ENCODE data around the gene ZNF524.

The ZNF524 gene

DNA sequence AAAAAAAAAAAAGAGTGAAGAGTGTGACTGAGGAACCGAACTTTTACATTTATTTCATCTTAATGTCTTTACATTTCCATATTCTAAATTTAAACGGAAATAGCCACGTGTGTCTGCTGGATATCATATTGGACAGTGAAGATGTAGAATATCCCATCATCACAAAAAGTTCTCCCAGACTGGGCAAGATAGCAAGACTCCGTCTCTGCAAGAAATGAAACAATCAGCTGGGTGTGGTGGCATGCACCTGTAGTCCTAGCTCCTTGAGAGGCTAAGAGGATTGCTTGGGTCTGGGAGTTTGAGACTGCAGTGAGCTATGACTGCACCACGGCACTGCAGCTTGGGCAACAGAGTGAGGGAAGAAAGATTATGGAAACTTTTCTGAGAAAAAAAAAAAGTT, 23.3 kb upstream of the ZNF524 start:
- no peak overlapping the region for H3K9ac ChIP-seq (ENCODE audit: low read length)
- H3K4me3 ChIP-seq (ENCODE audit: low read length), result no peak overlapping the region
- peaks cover 22% of the 10 kb centered on the region for H3K36me3 ChIP-seq (replicated peaks; ENCODE audit: low read depth, low read length)
- no peaks in the 10 kb centered on the region for H4K20me1 ChIP-seq (ENCODE audit: insufficient read depth, low read length)
- H2AFZ ChIP-seq (ENCODE audit: low read depth, low read length), result no peak overlapping the region
- H3K9me3 ChIP-seq (ENCODE audit: insufficient read depth, low read length), result no peaks in the 10 kb centered on the region
- no peak for TF ChIP-seq EZH2phosphoT487 (IDR thresholded peaks at IDR 0.05; ENCODE audit: low read depth)
- TF ChIP-seq, protein P1, sequence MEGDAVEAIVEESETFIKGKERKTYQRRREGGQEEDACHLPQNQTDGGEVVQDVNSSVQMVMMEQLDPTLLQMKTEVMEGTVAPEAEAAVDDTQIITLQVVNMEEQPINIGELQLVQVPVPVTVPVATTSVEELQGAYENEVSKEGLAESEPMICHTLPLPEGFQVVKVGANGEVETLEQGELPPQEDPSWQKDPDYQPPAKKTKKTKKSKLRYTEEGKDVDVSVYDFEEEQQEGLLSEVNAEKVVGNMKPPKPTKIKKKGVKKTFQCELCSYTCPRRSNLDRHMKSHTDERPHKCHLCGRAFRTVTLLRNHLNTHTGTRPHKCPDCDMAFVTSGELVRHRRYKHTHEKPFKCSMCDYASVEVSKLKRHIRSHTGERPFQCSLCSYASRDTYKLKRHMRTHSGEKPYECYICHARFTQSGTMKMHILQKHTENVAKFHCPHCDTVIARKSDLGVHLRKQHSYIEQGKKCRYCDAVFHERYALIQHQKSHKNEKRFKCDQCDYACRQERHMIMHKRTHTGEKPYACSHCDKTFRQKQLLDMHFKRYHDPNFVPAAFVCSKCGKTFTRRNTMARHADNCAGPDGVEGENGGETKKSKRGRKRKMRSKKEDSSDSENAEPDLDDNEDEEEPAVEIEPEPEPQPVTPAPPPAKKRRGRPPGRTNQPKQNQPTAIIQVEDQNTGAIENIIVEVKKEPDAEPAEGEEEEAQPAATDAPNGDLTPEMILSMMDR (IDR thresholded peaks at IDR 0.05; ENCODE audit: low read depth, low read length), result no peak
- H3K4me1 ChIP-seq (ENCODE audit: low read length), result peaks cover 12% of the 10 kb centered on the region
- H3K79me2 ChIP-seq (ENCODE audit: low read length), result peaks cover 27% of the 10 kb centered on the region
- H3K4me2 ChIP-seq (ENCODE audit: low read length), result no peak overlapping the region
- H3K27ac ChIP-seq (ENCODE audit: low read length), result no peak overlapping the region
- no peaks in the 10 kb centered on the region for H3K27me3 ChIP-seq (ENCODE audit: low read depth, low read length)

GRCh38 chr19:55578031-55578760, 21.9 kb upstream of the ZNF524 start:
- TF ChIP-seq EZH2phosphoT487 (IDR thresholded peaks at IDR 0.05; ENCODE audit: low read depth), result no peak
- TF ChIP-seq, protein P1 (IDR thresholded peaks at IDR 0.05; ENCODE audit: low read depth, low read length), result no peak
- H3K4me3 ChIP-seq (ENCODE audit: low read length), result no peak overlapping the region
- no peak overlapping the region for H3K27ac ChIP-seq (ENCODE audit: low read length)
- peaks cover 27% of the 10 kb centered on the region for H3K79me2 ChIP-seq (ENCODE audit: low read length)
- H3K9me3 ChIP-seq (ENCODE audit: insufficient read depth, low read length), result no peaks in the 10 kb centered on the region
- no peaks in the 10 kb centered on the region for H4K20me1 ChIP-seq (ENCODE audit: insufficient read depth, low read length)
- no peaks in the 10 kb centered on the region for H3K27me3 ChIP-seq (ENCODE audit: low read depth, low read length)
- peaks cover 14% of the 10 kb centered on the region for H3K4me1 ChIP-seq (ENCODE audit: low read length)
- H3K9ac ChIP-seq (ENCODE audit: low read length), result no peak overlapping the region
- H2AFZ ChIP-seq (ENCODE audit: low read depth, low read length), result no peak overlapping the region
- no peak overlapping the region for H3K4me2 ChIP-seq (ENCODE audit: low read length)
- peaks cover 22% of the 10 kb centered on the region for H3K36me3 ChIP-seq (replicated peaks; ENCODE audit: low read depth, low read length)

GRCh38 chr19:55578761-55579747, 21.0 kb upstream of the ZNF524 start:
- Histone ChIP-seq H3K27me3 (ENCODE audit: low read depth, low read length) (no peaks in the 10 kb centered on the region), H4K20me1 (ENCODE audit: insufficient read depth, low read length) (no peaks in the 10 kb centered on the region), H3K9me3 (ENCODE audit: insufficient read depth, low read length) (no peaks in the 10 kb centered on the region), H3K9ac (ENCODE audit: low read length) (0 out of 2 replicates have a peak overlapping the region, but pooled peaks have one; percentile 98), H3K4me2 (ENCODE audit: low read length) (peak overlapping the region; percentile 95), H2AFZ (ENCODE audit: low read depth, low read length) (no peak overlapping the region), H3K4me1 (ENCODE audit: low read length) (peaks cover 14% of the 10 kb centered on the region), H3K79me2 (ENCODE audit: low read length) (peaks cover 27% of the 10 kb centered on the region), H3K27ac (ENCODE audit: low read length) (no peak overlapping the region), H3K36me3 (replicated peaks; ENCODE audit: low read depth, low read length) (peaks cover 22% of the 10 kb centered on the region), H3K4me3 (ENCODE audit: low read length) (peak overlapping the region; percentile 88)
- no peak for TF ChIP-seq EZH2phosphoT487 (IDR thresholded peaks at IDR 0.05; ENCODE audit: low read depth)
- TF ChIP-seq, protein P1 (IDR thresholded peaks at IDR 0.05; ENCODE audit: low read depth, low read length), result no peak

Measured in OCI-LY3 (cell line).